ENCODE results near the gene GALK1.
A peak's percentile ranks its signal among the peaks of the same experiment; 100 is the strongest.

GALK1 gene

DNA sequence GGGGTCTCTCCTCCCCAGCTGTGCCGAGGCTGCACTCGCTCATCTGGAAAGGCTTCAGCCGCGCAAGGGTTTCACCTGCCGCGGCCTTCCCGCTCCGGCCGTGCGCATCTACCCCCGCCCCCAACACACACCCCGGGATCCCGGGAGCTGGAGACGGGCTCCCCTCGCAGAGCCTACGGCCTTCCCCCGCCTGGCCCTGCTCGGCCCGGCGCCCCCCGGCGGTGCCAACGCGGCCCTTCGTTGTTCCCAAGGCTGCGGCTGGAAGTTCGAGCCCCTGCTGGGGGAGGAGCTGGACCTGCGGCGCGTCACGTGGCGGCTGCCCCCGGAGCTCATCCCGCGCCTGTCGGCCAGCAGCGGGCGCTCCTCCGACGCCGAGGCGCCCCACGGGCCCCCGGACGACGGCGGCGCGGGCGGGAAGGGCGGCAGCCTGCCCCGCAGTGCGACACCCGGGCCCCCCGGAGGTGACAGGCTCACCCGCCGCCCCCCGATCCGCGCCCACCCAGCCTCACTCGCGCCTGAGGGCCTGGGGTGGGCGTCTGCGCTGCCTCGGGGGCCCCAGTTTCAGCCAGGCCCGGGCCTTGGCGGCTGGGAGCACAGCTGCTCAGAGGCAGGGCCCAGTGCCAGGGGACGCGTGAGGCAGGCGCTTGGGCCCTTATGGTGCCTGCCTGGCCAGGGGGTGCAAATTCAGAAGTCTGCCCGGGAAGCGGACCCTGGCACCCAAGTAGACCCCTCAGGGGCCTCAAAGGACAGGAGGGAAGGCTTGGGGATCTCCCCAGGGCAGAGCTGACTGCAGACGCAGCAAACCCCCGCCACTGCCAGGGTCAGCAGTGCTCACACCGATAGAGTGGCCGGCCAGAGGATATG is 11.2 kb downstream of the GALK1 start:
- Histone ChIP-seq H3K9ac (ENCODE audit: low read length) (peak overlapping the region; percentile 67), H3K4me3 (ENCODE audit: low read depth, low read length, poor library complexity, severe bottlenecking) (peak overlapping the region; percentile 65), H3F3A (ENCODE audit: insufficient read depth, low read length) (no peaks in the 10 kb centered on the region), H3K9me2 (ENCODE audit: low read depth, low read length) (no peaks in the 10 kb centered on the region), H4K20me1 (ENCODE audit: insufficient read depth, low read length) (no peaks in the 10 kb centered on the region), H3K36me3 (ENCODE audit: insufficient read depth, low read length) (no peaks in the 10 kb centered on the region), H3K4me1 (ENCODE audit: insufficient read depth, low read length, severe bottlenecking) (peaks cover 25% of the 10 kb centered on the region), H3K27me3 (ENCODE audit: insufficient read depth, low read length) (no peaks in the 10 kb centered on the region), H3K9me3 (ENCODE audit: low read length) (no peaks in the 10 kb centered on the region), H2AFZ (ENCODE audit: low read length) (peak overlapping the region; percentile 61; the same call in 1 of the 2 replicates), H3K27ac (ENCODE audit: low read depth, low read length, poor library complexity, severe bottlenecking) (no peak overlapping the region), H3K4me2 (ENCODE audit: low read length) (peak overlapping the region; percentile 83), H3K79me2 (ENCODE audit: insufficient read depth, low read length) (no peaks in the 10 kb centered on the region)
- TF ChIP-seq, protein P1, sequence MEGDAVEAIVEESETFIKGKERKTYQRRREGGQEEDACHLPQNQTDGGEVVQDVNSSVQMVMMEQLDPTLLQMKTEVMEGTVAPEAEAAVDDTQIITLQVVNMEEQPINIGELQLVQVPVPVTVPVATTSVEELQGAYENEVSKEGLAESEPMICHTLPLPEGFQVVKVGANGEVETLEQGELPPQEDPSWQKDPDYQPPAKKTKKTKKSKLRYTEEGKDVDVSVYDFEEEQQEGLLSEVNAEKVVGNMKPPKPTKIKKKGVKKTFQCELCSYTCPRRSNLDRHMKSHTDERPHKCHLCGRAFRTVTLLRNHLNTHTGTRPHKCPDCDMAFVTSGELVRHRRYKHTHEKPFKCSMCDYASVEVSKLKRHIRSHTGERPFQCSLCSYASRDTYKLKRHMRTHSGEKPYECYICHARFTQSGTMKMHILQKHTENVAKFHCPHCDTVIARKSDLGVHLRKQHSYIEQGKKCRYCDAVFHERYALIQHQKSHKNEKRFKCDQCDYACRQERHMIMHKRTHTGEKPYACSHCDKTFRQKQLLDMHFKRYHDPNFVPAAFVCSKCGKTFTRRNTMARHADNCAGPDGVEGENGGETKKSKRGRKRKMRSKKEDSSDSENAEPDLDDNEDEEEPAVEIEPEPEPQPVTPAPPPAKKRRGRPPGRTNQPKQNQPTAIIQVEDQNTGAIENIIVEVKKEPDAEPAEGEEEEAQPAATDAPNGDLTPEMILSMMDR (IDR thresholded peaks at IDR 0.05; ENCODE audit: low read length): peak; percentile 57
- TF ChIP-seq EZH2 (IDR thresholded peaks at IDR 0.05; ENCODE audit: borderline replicate concordance, low read length): no peak

GRCh38 chr17:75752802-75753513 is 12.0 kb downstream of the GALK1 start:
- peak overlapping the region; percentile 83 for H3K4me2 ChIP-seq (ENCODE audit: low read length)
- H3K9me3 ChIP-seq (ENCODE audit: low read length): no peaks in the 10 kb centered on the region
- H2AFZ ChIP-seq (ENCODE audit: low read length): peak overlapping the region; percentile 61; the same call in 1 of the 2 replicates
- no peaks in the 10 kb centered on the region for H3F3A ChIP-seq (ENCODE audit: insufficient read depth, low read length)
- H3K27me3 ChIP-seq (ENCODE audit: insufficient read depth, low read length): no peaks in the 10 kb centered on the region
- no peak overlapping the region for H3K27ac ChIP-seq (ENCODE audit: low read depth, low read length, poor library complexity, severe bottlenecking)
- no peaks in the 10 kb centered on the region for H3K36me3 ChIP-seq (ENCODE audit: insufficient read depth, low read length)
- TF ChIP-seq EZH2 (IDR thresholded peaks at IDR 0.05; ENCODE audit: borderline replicate concordance, low read length): no peak
- TF ChIP-seq, protein P1 (IDR thresholded peaks at IDR 0.05; ENCODE audit: low read length): peak; percentile 56
- H3K79me2 ChIP-seq (ENCODE audit: insufficient read depth, low read length): no peaks in the 10 kb centered on the region
- H3K9ac ChIP-seq (ENCODE audit: low read length): peak overlapping the region; percentile 67
- peaks cover 25% of the 10 kb centered on the region for H3K4me1 ChIP-seq (ENCODE audit: insufficient read depth, low read length, severe bottlenecking)
- no peaks in the 10 kb centered on the region for H3K9me2 ChIP-seq (ENCODE audit: low read depth, low read length)
- H4K20me1 ChIP-seq (ENCODE audit: insufficient read depth, low read length): no peaks in the 10 kb centered on the region
- H3K4me3 ChIP-seq (ENCODE audit: low read depth, low read length, poor library complexity, severe bottlenecking): peak overlapping the region; percentile 65

DNA sequence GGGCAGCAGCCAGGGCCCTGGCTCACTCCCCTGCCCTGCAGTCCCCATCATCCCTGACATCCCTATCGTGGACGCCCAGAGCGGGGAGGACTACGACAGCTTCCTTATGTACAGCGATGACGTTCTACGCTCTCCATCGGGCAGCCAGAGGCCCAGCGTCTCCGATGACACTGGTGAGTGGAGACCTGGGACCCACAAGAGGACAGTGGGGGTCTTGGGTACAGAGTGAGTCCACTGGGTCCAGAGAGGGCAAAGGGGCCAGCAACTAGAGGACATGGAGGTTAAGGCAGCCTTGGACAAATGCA is 12.6 kb downstream of the GALK1 start:
- H3K9me3 ChIP-seq (ENCODE audit: low read length): no peaks in the 10 kb centered on the region
- no peak overlapping the region for H3K27ac ChIP-seq (ENCODE audit: low read depth, low read length, poor library complexity, severe bottlenecking)
- no peaks in the 10 kb centered on the region for H3K9me2 ChIP-seq (ENCODE audit: low read depth, low read length)
- H3K4me3 ChIP-seq (ENCODE audit: low read depth, low read length, poor library complexity, severe bottlenecking): no peak overlapping the region
- H3K36me3 ChIP-seq (ENCODE audit: insufficient read depth, low read length): no peaks in the 10 kb centered on the region
- no peak for TF ChIP-seq EZH2 (IDR thresholded peaks at IDR 0.05; ENCODE audit: borderline replicate concordance, low read length)
- TF ChIP-seq, protein P1 (IDR thresholded peaks at IDR 0.05; ENCODE audit: low read length): no peak
- H3K79me2 ChIP-seq (ENCODE audit: insufficient read depth, low read length): no peaks in the 10 kb centered on the region
- no peaks in the 10 kb centered on the region for H3F3A ChIP-seq (ENCODE audit: insufficient read depth, low read length)
- H4K20me1 ChIP-seq (ENCODE audit: insufficient read depth, low read length): no peaks in the 10 kb centered on the region
- peaks cover 25% of the 10 kb centered on the region for H3K4me1 ChIP-seq (ENCODE audit: insufficient read depth, low read length, severe bottlenecking)
- H3K27me3 ChIP-seq (ENCODE audit: insufficient read depth, low read length): no peaks in the 10 kb centered on the region
- H3K9ac ChIP-seq (ENCODE audit: low read length): no peak overlapping the region
- no peak overlapping the region for H2AFZ ChIP-seq (ENCODE audit: low read length)
- no peak overlapping the region for H3K4me2 ChIP-seq (ENCODE audit: low read length)
